GM13977 (cell line): Measurements from ENCODE around the gene KBTBD12.

Experiments used
- DNase-seq: peaks from one replicate; pipeline ENCODE4 v3.0.0; 2012; ENCODE audit warnings: low spot score
- in situ Hi-C: fragments of 300-500 bp; cut with MboI; formaldehyde crosslinking; loops from one replicate; pipeline ENCODE4 v1.12.0; 2022; ENCODE audit warnings: low sequenced_read_pairs, low pct_unique_long_range_greater_than_20kb, mixed read lengths, inconsistent platforms; ENCODE audit not compliant: unreplicated experiment
- TF ChIP-seq, protein P1 (sequence below): IDR thresholded peaks from 2 replicates; pipeline ENCODE4 v1.5.1; 2012; ENCODE audit warnings: mild to moderate bottlenecking, control low read depth; ENCODE audit not compliant: insufficient read depth; ENCODE audit errors: extremely low read depth, missing control alignments

Gene KBTBD12

GRCh38 chr3:127999509-128000106 lies 84.6 kb downstream of the KBTBD12 start:
- in situ Hi-C loops: no loop called here
- TF ChIP-seq, protein P1, sequence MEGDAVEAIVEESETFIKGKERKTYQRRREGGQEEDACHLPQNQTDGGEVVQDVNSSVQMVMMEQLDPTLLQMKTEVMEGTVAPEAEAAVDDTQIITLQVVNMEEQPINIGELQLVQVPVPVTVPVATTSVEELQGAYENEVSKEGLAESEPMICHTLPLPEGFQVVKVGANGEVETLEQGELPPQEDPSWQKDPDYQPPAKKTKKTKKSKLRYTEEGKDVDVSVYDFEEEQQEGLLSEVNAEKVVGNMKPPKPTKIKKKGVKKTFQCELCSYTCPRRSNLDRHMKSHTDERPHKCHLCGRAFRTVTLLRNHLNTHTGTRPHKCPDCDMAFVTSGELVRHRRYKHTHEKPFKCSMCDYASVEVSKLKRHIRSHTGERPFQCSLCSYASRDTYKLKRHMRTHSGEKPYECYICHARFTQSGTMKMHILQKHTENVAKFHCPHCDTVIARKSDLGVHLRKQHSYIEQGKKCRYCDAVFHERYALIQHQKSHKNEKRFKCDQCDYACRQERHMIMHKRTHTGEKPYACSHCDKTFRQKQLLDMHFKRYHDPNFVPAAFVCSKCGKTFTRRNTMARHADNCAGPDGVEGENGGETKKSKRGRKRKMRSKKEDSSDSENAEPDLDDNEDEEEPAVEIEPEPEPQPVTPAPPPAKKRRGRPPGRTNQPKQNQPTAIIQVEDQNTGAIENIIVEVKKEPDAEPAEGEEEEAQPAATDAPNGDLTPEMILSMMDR: no peak
- DNase-seq: no peak

- in situ Hi-C loops: no loop called here
- no peak for DNase-seq
Measured at GRCh38 chr3:128001576-128001975, 86.5 kb downstream of the KBTBD12 start.

GRCh38 chr3:128004661-128005060 lies 89.6 kb downstream of the KBTBD12 start:
- no peak for DNase-seq
- in situ Hi-C loops: no loop called here
- TF ChIP-seq, protein P1: no peak

More at GRCh38 chr3:128001576-128001975, 86.5 kb downstream of the KBTBD12 start:
- TF ChIP-seq, protein P1: no peak

DNA sequence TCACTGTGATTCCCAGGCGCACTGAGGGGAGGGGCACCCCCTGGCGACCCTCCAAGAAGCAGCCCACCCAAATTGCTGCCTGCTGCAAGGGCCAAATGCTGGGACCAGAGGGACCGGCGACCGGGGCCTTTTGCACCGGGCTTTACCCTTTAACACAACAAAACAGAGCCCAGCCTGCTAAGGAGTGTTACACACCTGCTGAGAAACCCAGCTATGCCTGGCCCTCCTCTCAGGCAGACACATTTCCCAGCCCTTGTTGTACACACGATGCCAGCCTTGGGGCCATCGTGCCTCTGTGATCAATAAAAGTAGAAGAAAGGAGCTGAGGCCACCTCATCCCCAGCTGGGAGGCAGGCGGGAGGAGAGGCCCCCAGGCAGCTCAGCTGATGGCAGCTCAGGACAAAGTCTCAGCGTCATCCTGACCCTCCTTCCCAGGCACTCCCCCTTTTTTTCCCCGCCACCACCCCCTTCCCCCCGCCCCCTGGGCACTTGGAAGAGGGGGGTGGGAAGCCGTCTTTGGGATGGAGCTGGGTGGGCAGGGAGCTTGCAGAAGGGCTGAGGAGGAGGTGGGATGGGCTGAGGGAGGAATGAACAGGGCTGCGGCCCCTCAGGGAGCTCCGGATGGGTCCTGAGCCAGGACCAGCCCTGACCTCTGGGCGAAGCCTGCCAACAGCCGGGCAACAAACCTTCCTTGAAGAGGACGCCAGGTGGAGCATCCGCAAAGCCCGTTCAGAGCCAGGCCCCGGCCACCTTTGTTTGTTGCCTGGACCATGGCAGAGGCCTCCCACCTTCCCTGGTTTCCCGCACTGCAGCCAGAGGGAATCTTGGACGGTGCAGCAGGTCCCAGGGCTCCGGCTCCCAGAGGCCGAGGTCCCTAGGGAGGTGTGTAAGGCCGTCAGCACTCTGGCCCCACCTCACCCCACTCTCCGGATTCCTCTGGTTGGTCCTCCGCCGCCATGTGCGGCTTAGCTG lies 91.3 kb downstream of the KBTBD12 start:
- in situ Hi-C loops: no loop called here
- TF ChIP-seq, protein P1: no peak
- DNase-seq: no peak

GRCh38 chr3:128007033-128007424 lies 92.0 kb downstream of the KBTBD12 start:
- in situ Hi-C loops: no loop called here
- TF ChIP-seq, protein P1: no peak
- no peak for DNase-seq

DNA sequence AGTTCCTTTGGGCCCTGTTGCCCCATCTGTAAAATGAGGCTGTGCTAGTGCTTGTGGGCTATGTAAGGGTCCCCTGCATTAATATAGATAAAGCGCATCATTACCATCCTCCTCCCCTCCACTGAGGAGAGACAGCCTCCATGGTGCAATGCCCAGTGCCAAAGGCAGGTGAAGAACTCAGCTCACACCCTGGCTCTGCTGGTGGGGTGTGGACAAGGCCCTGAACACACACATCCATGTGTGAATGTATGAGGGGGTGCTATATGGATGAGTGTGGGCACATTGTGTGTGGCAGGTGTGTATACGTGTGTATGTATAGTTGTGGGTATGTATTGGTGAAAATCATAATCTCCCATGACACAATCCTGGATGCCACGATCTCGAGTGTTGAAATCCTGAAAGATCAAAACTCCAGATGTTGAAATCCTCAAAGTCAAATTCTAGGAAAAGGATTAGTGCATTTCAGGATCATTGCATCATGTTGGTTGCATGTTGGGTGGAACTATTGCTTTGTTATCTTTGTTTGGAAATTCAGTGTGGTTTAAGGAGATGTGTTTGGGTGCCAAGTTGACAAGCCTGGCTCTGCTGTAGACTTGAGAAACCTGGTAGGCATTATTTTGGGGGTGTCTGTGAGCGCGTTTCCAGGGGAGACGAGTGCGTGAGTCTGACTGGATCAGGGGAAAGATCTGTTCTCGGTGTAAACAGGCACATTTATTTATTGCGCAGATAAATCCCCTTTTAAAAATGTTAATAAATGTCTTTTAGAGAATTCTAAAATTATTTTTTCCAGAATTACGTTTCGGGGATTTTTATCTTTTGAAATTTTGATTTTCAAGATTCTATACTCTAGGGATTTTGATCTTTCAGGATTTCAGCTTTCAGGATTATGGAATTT lies 95.2 kb downstream of the KBTBD12 start:
- no peak for DNase-seq
- TF ChIP-seq, protein P1: no peak
- in situ Hi-C loops: no loop called here
